WI38 (cell line): Measurements from ENCODE around the gene DNMT3L.
"Not testable (repeated sequence)": the region's sequence is repeated elsewhere in the genome, so short reads cannot be mapped to it uniquely, and the experiment has no call there.

Source experiments
- H3K4me3 ChIP-seq: 2 replicates; pipeline ENCODE4 v1.5.1; 2011; ENCODE audit warnings: low read depth, mild to moderate bottlenecking, control low read depth, low read length
- CTCF ChIP-seq: IDR thresholded peaks from 2 replicates; pipeline ENCODE4 v1.5.1; 2012; ENCODE audit warnings: low read depth, mild to moderate bottlenecking, control low read depth, low read length

Gene DNMT3L

DNA sequence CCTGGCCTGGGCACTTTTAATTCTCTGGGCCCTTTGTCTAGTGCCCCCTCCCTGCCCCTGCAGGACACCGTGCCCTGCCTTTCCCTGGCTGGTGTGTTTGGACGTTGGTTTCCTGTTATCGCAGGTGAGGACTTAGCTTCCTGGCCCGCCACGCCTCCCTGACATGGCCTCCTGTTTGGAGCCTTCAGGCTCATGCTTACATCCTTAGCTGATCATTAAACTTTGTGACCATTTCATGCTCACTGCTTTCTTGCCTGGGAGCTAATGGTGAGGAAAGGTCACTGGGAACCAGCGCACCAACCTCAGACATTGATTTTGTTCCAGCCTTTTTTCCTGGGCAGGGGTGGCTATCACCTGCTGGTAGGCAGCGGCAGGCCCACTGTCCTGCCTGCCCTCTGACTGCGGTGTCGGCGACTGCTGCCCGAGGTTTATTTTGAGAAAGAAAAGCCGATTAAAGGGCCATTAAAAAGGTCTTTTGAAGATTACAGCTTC lies 41.8 kb upstream of the DNMT3L start:
- no peak overlapping the region for H3K4me3 ChIP-seq
- TF ChIP-seq CTCF = no peak

GRCh38 chr21:44302573-44303401 lies 41.1 kb upstream of the DNMT3L start:
- not testable (repeated sequence) for H3K4me3 ChIP-seq

DNA sequence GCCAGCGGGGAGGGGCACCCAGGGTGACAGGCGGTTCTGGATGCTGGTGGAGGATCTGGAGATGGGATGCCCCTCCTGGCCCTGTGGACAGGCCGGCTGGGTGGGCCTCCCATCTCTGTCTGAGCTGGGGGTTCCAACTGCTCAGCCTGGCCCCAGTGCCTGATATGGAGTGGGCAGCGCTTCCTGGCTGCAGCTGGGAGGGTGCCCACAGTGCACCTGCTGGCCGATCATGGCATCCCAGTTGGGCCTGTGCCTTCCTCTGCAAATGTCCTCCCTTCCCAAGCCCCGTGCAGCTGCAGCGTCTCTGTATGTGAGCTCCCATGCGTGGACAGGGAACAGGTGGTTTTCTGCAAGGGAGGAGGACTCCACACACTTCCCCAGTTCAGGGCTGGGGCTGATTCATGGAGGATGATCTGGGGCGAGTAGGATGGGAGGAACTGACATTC lies 40.3 kb upstream of the DNMT3L start:
- no peak for TF ChIP-seq CTCF
- H3K4me3 ChIP-seq = no peak overlapping the region

GRCh38 chr21:44301141-44301540 lies 39.4 kb upstream of the DNMT3L start:
- no peak for TF ChIP-seq CTCF
- peak overlapping the region; percentile 72 for H3K4me3 ChIP-seq

GRCh38 chr21:44300262-44300959 lies 38.7 kb upstream of the DNMT3L start:
- H3K4me3 ChIP-seq = peak overlapping the region; percentile 72
- TF ChIP-seq CTCF = no peak

- TF ChIP-seq CTCF = no peak
- H3K4me3 ChIP-seq = peak within 1 kb of the TSS; percentile 72
These were observed 38.0 kb upstream of the DNMT3L start, which contains the start of gene PFKL for GRCh38 chr21:44299458-44300261. PFKL (plus strand) TSS chr21:44300053; CDS start chr21:44300106, 53 bp downstream.

DNA sequence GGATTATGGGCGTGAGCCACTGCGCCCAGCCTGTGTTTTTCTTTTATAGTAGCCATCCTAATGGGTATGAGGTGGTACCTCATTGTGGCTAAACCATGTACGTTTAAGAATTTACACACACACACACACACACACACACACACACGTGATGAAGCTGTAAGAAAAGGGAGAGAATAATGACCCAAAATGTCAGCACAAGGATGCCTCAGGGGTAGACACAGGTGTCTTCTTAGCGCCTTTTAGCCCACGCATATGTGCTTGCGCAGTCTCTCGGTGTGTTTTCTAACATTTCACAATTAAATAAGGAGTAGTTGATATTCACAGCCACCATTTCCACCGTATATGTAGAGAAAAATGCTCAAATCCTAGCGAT lies 37.4 kb upstream of the DNMT3L start:
- no peak for TF ChIP-seq CTCF

More for the DNA sequence above, 37.4 kb upstream of the DNMT3L start:
- H3K4me3 ChIP-seq = peak overlapping the region; percentile 72
